Neural cell (in vitro differentiated cells): Measurements from ENCODE around the gene ZDHHC8. TPM values are rescaled to one million over a fixed set of nuclear protein-coding genes. Genes with fewer than 3 reads are reported as not detected.

Experiments used
- H2AFZ ChIP-seq: fragments of 200-600, 300-800 bp; sonication (generic), shearing (Covaris generic); 2 replicates; pipeline ENCODE4 v1.6.0; 2014; ENCODE audit warnings: low read depth, mild to moderate bottlenecking, antibody characterized with exemption, low read length, moderate library complexity
- H3F3A ChIP-seq: fragments of 200-600 bp; shearing (Covaris generic); 2 replicates; pipeline ENCODE4 v1.6.1; 2016; ENCODE audit warnings: mild to moderate bottlenecking, moderate library complexity, mixed read lengths, antibody characterized with exemption, low read length; ENCODE audit not compliant: insufficient read depth, poor library complexity, severe bottlenecking
- H3K27ac ChIP-seq: fragments of 200-600, 300-800 bp; sonication (generic), shearing (Covaris generic); 2 replicates; pipeline ENCODE4 v1.5.1; 2014; ENCODE audit warnings: mild to moderate bottlenecking, low read length, moderate library complexity
- H3K27me3 ChIP-seq: fragments of 300-800, 200-600 bp; sonication (generic), shearing (Covaris generic); 2 replicates; pipeline ENCODE4 v1.6.0; 2014; ENCODE audit warnings: mild to moderate bottlenecking, low read depth, low read length, moderate library complexity; ENCODE audit not compliant: insufficient read depth
- H3K36me3 ChIP-seq: fragments of 300-800, 200-600 bp; sonication (generic), shearing (Covaris generic); 2 replicates; pipeline ENCODE4 v1.5.1; 2014; ENCODE audit warnings: mild to moderate bottlenecking, antibody characterized with exemption, low read length, moderate library complexity; ENCODE audit not compliant: insufficient read depth
- H3K4me2 ChIP-seq: fragments of 300-800, 200-600 bp; sonication (generic), shearing (Covaris generic); 2 replicates; pipeline ENCODE4 v1.6.0; 2014; ENCODE audit warnings: mild to moderate bottlenecking, low read length
- H3K4me3 ChIP-seq: fragments of 300-800, 200-600 bp; sonication (generic), shearing (Covaris generic); 2 replicates; pipeline ENCODE4 v1.5.1; 2014; ENCODE audit warnings: mild to moderate bottlenecking, low read length, moderate library complexity
- H3K79me2 ChIP-seq: fragments of 200-600 bp; shearing (Covaris generic); replicated peaks from 2 replicates; pipeline ENCODE4 v1.6.0; 2014; ENCODE audit warnings: mild to moderate bottlenecking, low read length, moderate library complexity; ENCODE audit not compliant: insufficient read depth
- H3K9ac ChIP-seq: fragments of 300-800, 200-600 bp; sonication (generic), shearing (Covaris generic); 2 replicates; pipeline ENCODE4 v1.6.1; 2016; ENCODE audit warnings: mild to moderate bottlenecking, low read length, mixed read lengths
- H3K9me2 ChIP-seq: fragments of 200-600 bp; shearing (Covaris generic); 2 replicates; pipeline ENCODE4 v1.6.1; 2016; ENCODE audit warnings: mild to moderate bottlenecking, low read length, mixed read lengths; ENCODE audit not compliant: insufficient read depth
- H3K9me3 ChIP-seq: fragments of 200-600, 300-800 bp; sonication (generic), shearing (Covaris generic); 2 replicates; pipeline ENCODE4 v1.6.1; 2016; ENCODE audit warnings: mild to moderate bottlenecking, mixed run types, low read length, moderate library complexity, mixed read lengths
- H4K20me1 ChIP-seq: fragments of 200-600 bp; shearing (Covaris generic); 2 replicates; pipeline ENCODE4 v1.6.1; 2016; ENCODE audit warnings: mild to moderate bottlenecking, mixed run types; ENCODE audit not compliant: insufficient read depth
- CTCF ChIP-seq: fragments of 450-650 bp; IDR thresholded peaks from 2 replicates; pipeline ENCODE4 v1.5.1; 2014; ENCODE audit warnings: antibody characterized with exemption, mild to moderate bottlenecking, moderate library complexity; ENCODE audit not compliant: poor library complexity, severe bottlenecking
- EP300 ChIP-seq: fragments of 450-650 bp; conservative IDR thresholded peaks from 2 replicates; pipeline ENCODE4 v1.6.1; 2014; ENCODE audit warnings: antibody characterized with exemption, mild to moderate bottlenecking, moderate library complexity; ENCODE audit not compliant: poor library complexity, severe bottlenecking
- EZH2 ChIP-seq: fragments of 200-600, 300-800 bp; shearing (Covaris generic), sonication (generic); IDR thresholded peaks from 2 replicates; pipeline ENCODE4 v1.6.1; 2014; ENCODE audit warnings: antibody characterized with exemption, low read length, borderline replicate concordance, mild to moderate bottlenecking; ENCODE audit not compliant: insufficient read depth, poor library complexity, severe bottlenecking
- MXI1 ChIP-seq: fragments of 450-650 bp; conservative IDR thresholded peaks from 2 replicates; pipeline ENCODE4 v1.6.1; 2014; ENCODE audit warnings: antibody characterized with exemption, mild to moderate bottlenecking; ENCODE audit not compliant: poor library complexity, severe bottlenecking
- POLR2AphosphoS5 ChIP-seq: IDR thresholded peaks from 2 replicates; pipeline ENCODE4 v1.6.1; 2012
- RAD21 ChIP-seq: fragments of 450-650 bp; conservative IDR thresholded peaks from 2 replicates; pipeline ENCODE4 v1.6.1; 2014; ENCODE audit warnings: antibody characterized with exemption, mild to moderate bottlenecking, moderate library complexity
- REST ChIP-seq: IDR thresholded peaks from 2 replicates; pipeline ENCODE4 v1.6.1; 2012; ENCODE audit warnings: borderline replicate concordance
- SMC3 ChIP-seq: fragments of 450-650 bp; conservative IDR thresholded peaks from 2 replicates; pipeline ENCODE4 v1.6.1; 2014; ENCODE audit warnings: antibody characterized with exemption, mild to moderate bottlenecking, moderate library complexity; ENCODE audit not compliant: poor library complexity
- TAF1 ChIP-seq: IDR thresholded peaks from 2 replicates; pipeline ENCODE4 v1.6.1; 2012; ENCODE audit warnings: low read depth
- polyA plus RNA-seq: library from polyadenylated mRNA; depleted of rRNA; stranded (reverse); fragments of >200 nt; gene quantifications from 2 replicates; pipeline ENCODE4 v1.2.3, GENCODE V29; 2014

ZDHHC8 gene
- polyA plus RNA-seq, 1 donor from 2014 or later, result 4.5 TPM

GRCh38 chr22:20192293-20192971 is 60.8 kb downstream of the ZDHHC8 start:
- Histone ChIP-seq H3K27ac (no peak overlapping the region), H3K79me2 (no peaks in the 10 kb centered on the region), H3F3A (no peaks in the 10 kb centered on the region)

More at GRCh38 chr22:20192293-20192971, 60.8 kb downstream of the ZDHHC8 start:
- H3K36me3 ChIP-seq, result no peaks in the 10 kb centered on the region
- no peaks in the 10 kb centered on the region for H4K20me1 ChIP-seq
- H3K27me3 ChIP-seq, result no peaks in the 10 kb centered on the region
- H3K4me2 ChIP-seq, result no peak overlapping the region
- H3K4me3 ChIP-seq, result no peak overlapping the region
- TF ChIP-seq REST (no peak), TAF1 (no peak), CTCF (no peak), EP300 (no peak), POLR2AphosphoS5 (no peak), EZH2 (no peak), MXI1 (no peak), RAD21 (no peak), SMC3 (no peak)
- no peak overlapping the region for H2AFZ ChIP-seq
- H3K9me3 ChIP-seq, result no peaks in the 10 kb centered on the region
- no peaks in the 10 kb centered on the region for H3K9me2 ChIP-seq
- H3K9ac ChIP-seq, result no peak overlapping the region
